GM18861 (cell line): ENCODE data around the gene SCN1B.
"Not testable (repeated sequence)": the region's sequence is repeated elsewhere in the genome, so short reads cannot be mapped to it uniquely, and the experiment has no call there.

Source experiments
- ATAC-seq: cut with Tn5 transposase; IDR thresholded peaks from one replicate; pipeline ENCODE4 v1.9.1; 2021; ENCODE audit not compliant: unreplicated experiment

Gene SCN1B

DNA sequence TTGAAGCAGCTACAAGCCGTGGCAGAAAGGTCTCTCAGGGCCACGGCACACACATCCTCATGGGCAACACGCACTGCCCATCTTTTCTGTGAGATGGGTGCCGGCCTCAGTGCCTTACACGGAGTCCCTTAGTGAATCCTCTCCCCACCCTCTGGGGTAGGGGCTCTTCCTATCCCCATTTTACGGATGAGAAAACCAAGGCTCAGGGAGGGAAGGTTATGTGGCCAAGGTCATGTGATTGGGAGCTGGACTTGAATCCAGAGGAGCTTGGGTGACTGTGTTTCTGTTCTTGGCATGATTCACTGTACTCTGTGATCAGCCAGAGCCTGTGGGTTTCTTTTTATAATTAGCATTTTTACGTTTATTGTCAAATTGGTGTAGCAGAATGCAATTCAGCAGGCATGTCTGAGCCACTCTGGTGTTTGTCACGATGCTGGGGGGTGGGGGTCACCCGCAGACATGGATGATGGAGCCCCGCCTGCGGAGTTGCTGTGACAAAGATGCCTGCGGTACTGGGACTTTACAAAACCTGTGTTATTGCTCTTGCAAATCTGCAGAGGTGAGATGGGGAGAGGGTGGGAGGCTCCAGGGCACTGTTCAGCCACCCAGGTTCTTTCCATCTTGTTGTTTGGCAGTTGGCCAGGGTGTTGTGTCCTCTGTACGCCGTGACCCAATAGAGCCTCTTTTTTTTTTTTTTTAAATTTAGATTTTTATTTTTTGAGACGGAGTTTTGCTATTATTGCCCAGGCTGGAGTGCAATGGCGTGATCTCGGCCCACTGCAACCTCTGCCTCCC is 4.5 kb downstream of the SCN1B start:
- ATAC-seq, result no peak

DNA sequence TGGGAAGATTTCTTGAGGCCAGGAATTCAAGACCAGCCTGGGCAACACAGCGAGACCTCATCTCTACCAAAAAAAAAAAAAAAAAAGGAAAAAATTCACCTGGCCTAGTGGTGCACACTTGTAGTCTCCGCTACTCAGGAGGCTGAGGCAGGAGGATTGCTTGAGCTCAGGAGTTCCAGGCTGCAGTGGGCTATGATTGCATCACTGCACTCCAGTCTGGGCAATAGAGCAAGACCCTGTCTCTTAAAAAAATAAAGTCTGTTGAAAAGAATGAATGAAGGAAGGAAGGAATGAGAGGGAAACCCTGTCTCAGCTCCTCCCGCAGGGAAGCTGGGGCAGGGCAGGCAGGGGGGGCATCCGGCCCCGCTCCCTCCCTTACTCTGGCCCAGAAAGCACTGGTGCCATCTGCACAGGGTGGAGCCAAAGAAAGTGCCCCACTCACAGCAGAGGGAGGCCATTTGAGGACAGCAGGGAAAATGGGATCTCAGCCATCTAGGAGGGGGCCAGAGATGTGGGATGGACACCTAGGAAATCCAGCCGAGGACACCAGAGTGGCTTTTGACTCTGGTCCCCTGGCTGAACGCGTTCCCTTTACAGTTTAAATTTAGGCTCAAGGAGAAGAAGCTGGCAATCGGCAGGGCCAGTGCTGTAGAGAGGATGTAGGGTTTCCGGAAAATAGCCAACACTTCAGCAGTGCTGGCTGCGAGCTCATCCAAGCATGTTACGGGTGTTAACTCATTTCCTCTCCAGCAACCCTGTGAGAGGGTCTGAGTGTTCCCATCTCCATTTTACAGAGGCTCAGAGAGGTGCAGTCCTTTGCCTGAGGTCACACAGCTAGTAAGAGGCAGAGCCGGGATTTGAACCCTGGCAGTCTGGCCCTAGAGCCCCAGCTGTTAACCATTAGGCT is 7.7 kb downstream of the SCN1B start:
- ATAC-seq, result no peak

DNA sequence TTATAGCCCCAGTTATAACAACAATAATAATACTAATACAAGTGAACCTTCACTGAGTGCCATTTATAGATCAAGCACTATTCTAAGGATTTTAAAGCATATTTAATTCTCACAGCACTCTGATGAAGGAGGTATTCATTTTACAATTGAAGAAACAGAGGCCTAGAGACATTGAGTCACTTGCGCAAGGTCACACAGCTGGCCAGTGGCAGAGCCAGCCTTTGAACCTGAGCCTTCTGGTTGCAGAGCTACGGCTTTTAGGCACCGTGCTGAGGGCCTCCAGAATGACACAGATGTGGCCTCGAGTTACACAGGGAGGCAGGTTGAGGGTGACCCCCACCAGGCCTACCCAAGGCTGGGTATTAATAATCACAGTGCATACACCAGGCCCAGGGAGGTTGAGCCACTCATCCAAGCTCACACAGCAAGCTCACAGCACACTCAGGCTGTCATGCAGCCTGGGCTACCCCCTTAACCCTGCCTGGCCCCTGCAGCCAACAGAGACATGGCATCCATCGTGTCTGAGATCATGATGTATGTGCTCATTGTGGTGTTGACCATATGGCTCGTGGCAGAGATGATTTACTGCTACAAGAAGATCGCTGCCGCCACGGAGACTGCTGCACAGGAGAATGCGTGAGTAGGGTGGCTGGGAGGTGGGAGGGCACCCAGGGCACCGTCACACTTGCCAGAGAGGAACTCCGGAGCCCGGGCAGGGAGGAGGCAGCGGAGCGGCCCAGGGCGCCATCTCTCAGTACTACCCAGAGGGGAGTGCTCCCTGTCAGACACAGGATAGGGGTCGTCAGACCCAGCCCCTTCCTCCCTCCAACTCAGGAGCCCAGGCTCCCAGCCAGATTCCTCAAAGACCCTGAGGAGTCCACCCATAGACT is 8.6 kb downstream of the SCN1B start:
- no peak for ATAC-seq

DNA sequence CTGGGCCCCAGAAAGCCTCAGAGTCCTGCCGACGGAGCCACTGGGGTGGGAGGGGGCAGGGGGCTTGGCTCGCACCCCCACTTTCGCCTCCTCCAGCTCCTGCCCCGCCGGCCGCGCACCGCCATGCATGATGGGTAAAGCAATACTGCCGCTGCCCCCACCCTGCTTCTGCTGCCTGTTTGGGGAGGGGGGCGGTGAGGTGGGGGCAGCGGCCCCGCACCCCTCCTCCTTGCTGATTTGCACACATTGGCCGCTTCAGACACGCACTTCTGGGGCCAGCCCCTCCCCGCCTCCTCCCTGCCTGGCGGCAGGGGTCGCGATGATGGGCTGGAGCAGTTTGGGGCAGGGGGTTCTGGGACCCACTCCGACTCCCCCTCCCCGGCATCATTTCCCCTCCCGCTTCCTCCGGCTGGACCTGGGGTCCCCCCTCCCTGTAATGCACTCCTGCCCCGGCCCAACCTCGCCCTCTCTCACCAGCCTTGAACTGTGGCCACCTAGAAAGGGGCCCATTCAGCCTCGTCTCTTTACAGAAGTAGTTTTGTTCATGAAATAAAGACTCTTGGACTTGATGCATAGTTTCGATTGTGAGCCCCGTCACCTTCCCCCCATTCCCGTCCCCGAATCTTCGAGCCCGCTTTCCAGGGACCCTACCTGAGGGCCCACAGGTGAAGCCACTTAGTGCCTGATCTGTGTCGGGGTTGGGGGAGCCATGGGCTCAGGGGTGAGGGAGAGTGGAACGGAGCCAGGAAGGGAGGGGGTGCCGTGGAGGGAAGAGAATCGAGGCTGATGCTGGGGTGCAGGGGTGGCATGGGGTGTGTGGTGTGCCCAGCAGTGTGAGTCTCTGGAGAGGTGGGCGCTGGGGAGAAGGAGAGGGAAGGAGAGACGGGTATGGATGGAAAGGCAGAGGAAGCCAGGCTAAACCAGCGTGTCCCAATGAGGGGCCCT is 9.9 kb downstream of the SCN1B start:
- no peak for ATAC-seq

DNA sequence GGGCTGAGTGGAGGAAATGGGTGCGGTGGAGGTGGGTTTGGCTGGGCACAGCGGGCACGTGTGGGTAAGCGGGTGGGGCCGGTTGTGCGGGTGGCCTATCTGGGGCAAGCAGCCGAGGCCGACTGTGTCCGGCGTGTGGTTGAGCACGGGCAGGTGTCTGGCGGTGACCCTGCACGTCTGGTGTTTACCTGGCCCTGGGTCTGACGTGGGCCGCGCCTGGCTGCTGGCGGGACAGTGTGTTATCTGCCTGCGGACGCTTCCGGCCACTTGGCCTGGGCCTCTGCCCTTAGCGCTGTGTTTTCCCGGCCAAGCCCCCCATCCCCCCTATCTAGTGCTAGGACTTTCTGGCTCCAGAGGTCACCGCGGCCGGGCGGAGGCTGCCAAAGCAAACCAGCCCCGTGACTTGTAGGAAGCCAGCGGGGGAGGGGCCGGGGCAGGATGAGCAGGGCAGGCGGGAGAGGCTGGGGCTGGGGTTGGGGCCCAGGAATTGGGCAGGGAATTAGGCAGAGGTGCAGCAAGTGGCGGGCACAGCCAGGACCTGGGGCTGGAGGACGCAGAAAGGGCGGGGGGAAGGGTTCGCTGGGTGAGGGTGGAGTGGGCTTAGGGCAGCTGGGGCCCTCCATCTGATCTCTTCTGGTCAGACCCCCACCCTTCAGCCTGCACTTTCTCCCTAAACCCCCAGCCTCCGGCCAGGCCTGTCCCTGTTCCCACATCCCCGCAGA is 10.7 kb downstream of the SCN1B start:
- no peak for ATAC-seq

DNA sequence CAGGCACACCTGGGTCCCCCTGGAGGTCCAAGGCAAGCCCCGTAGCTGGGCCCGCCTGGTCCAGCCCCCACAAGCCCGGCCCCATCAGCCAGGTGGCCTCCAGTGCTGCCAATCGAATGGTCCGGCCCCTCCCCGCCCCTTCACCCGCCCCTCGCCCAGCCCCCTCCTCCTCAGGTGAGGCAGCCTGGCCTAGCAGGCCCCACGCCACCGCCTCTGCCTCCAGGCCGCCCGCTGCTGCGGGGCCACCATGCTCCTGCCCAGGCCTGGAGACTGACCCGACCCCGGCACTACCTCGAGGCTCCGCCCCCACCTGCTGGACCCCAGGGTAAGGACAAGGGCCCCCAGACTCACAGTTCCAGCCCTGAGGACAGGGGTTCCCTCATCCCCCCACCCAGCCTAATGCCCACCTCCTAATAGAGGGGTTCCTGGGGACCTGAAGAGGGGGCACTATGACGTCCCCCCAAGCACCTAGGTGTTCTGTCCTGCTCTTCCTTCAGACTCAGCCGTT is 11.3 kb downstream of the SCN1B start, which contains the start of gene HPN:
HPN (plus strand) TSS at position 174 of the 508 bp plus-strand sequence. CDS start 786 bp downstream, outside the sequence.
- no peak for ATAC-seq

DNA sequence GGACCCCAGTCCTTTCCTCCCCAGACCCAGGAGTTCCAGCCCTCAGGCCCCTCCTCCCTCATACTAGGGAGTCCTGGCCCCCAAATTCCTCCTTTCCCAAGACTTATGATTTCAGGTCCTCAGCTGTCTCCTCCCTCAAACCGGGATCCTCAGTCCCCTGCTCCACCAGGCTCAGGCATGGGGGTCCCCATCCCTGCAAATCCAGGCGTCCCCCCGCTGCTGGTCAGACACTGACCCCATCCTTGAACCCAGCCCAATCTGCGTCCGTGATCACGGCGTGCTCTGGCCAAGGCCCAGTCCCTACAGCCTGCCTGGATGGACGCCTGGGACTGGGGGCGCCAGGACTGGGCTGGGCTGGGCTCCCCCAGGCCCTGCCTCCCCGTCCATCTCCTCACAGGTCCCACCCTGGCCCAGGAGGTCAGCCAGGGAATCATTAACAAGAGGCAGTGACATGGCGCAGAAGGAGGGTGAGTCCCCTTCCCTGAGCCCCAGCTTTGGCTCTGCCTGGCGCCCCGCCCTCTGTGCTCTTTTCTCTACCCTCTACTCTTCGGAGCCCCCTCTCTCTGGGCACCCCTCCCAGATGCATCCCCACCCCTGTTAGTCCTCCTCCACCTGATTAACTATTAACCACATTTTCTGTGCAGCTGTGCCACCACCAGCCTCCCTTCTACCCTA is 11.9 kb downstream of the SCN1B start:
- no peak for ATAC-seq

DNA sequence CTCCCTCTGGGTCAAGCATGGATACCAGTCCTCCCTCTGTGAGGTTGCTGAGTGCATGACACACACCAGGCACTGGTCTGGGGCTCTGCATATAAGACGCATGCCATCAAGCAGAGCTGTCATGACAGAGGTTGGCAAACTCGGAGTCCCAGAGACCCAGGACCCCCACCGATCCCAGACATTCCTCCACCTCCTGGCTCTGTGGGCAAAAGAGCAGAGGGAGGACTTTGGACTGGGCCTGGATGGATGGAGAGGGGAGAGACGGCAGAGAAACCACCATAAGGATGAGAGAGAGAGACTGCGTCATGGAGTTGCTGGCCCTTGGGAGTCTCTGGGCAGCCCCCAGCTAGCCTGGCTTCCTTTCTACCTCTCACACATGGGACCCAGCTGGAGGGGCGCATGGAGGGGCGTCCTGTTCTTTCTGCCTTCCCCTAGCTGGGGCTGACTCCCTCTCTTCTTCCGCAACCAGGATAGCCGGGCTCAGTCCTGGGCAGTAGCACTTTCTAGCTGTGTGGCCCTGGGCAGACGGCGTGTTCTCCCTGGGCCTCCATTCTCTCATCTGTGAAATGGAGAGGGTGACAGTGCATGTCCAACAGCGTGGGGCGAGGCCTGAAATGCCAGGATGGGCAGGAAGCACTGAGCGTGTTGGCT is 12.8 kb downstream of the SCN1B start:
- no peak for ATAC-seq

DNA sequence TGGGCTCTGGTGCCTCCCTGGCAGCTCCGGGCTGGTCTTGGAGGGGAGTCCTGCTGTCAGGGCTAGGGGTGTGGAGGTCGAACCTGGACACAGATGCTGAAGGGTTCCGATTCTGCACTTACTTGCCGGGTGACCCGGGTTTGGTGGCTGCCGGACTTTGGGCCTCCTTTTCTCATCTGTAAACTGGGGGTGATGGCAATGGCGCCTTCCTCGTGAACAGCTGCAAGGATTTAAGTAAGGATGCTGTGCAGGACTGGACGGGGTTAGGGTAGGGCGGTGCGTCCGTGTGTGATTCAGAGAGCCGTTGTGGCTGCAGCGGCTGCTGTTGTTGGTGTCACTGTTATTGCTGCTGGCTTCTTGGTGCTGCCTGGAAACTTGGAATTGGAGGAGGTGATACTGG is 13.6 kb downstream of the SCN1B start:
- ATAC-seq, result no peak

DNA sequence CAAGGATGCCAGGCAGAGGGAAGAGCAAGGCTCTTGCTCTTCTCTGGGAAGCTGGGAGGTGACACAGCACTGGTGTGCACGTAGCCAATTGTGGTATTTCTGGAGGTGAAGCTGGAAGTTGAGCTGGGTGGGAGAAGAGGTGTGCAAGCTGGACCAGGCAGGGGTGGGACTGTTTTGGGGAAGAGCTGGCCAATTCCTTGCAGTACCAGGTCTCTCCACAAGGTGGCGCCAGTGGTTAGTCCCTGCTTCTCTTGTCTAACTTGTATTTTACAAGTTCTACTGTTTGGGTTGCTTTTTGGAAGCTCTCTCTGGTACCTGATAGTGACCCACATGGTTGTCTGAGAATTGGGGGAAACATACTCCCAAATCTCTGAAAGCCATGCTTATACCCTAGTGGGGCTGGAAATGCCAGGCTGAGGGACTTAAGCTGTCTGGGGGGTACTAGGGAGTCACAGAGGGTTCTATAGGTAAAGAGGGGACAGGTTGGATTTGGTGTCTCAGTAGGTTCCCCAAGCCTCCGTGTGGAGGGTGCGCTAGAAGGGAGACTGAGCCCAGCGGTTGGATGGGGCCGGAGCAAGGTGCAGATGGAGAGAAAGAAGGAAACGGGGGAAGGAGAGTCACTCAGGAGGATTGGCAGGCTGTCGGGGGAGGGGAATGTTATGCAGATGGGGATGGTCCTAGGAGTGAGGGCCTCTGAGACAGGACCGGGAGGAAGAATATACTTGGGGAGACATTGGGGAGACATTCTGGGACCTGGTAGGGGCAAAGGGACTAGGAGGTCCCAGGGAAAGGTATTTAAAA is 14.2 kb downstream of the SCN1B start:
- ATAC-seq, result no peak

DNA sequence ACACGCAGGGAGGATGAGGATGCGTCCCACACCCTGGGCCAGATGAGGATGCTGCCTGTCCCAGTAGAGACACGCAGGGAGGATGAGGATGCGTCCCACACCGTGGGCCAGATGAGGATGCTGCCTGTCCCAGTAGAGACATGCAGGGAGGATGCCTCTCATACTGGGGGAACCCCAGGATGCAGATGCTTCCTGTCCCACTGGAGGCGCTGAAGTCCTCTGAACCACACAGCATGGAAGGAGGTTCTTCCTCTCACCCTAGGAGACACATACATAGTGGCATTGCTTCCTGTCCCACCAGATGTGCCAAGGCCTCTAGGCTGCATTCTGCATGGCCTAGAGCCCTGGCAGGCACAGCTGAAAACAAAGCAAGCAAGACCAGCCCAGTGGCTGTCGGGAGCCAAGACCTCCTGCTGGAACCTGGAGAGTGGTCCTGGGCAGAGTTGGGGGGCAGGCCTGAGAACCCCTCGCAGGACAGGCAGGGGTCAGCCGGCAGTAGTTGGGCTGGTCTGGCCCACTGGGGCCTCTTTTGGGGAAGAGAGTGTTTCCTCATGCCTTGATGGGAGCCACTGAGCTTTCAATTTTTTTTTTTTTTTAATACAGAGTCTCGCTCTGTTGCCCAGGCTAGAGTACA is 15.5 kb downstream of the SCN1B start:
- ATAC-seq, result peak; percentile 76

DNA sequence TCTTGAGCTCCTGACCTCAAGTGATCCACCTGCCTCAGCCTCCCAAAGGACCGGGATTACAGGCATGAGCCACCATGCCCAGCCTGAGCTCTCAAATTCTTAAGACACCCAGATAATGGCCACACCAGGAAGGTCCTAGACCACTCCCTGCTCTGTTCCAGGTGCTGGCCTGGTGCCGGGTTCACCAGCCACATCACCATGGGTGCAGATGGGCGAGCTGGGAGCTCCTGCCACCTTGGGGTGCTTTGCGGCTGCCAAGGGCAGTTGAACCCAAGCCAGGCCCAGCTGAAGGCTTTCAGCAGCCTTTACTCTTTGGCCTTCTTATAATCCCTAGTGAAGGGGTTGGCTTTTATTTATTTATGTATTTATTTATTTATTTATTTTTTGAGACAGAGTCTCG is 16.2 kb downstream of the SCN1B start:
- ATAC-seq, result no peak

DNA sequence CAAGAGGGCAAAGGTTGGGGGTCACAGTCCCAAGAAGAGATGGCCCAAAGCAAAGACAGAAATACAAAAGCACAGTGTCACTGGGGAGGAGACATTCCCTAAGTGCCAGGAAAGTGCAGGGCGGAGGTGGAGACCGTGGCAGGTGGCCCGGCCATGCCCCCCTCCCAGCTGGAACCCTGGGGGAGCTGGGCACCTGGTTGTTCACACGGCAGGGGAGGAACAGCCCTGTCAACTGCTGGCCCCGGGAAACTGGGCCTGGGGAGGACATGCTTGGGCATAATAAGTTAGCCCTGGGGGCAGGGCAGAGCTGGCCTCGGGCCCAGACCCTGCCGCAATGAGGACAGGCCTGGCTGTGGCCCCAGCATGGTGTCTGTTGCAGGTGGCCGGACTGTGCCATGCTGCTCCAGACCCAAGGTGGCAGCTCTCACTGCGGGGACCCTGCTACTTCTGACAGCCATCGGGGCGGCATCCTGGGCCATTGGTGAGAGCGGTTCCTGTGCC is 18.7 kb downstream of the SCN1B start:
- no peak for ATAC-seq

DNA sequence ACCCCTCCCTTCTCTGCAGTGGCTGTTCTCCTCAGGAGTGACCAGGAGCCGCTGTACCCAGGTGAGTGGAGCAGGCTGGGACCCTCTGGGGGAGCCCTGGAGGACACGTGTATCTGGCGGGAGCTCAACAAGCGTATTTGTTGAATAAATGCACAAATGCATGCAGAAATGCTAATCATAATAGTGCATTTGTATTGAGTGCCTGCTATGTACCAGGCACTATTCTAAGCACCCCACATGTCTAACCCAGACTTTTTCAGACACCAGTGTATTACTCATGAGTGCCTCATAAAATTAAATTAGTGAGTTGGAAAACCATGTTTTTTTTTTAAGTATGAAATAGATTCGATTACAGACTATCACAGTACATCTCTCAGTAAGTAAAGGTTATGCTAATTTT is 19.2 kb downstream of the SCN1B start:
- no peak for ATAC-seq

DNA sequence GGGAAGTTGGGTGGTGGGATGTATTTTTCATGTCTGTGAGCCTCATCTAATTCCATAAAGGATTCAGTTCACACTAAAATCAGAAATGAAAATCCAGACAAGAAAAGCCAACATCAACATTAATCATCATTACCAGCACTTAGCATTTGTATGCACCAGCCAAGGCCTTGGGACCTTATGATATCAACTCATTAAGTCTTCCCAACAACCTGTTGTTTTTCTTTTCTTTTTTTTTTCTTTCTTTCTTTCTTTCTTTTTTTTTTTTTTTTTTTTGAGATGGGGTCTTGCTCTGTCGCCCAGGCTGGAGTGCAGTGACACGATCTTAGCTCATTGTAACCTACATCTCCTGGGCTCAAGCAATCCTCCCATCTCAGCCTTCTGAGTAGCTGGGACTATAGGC is 20.4 kb downstream of the SCN1B start:
- not testable (repeated sequence) for ATAC-seq

DNA sequence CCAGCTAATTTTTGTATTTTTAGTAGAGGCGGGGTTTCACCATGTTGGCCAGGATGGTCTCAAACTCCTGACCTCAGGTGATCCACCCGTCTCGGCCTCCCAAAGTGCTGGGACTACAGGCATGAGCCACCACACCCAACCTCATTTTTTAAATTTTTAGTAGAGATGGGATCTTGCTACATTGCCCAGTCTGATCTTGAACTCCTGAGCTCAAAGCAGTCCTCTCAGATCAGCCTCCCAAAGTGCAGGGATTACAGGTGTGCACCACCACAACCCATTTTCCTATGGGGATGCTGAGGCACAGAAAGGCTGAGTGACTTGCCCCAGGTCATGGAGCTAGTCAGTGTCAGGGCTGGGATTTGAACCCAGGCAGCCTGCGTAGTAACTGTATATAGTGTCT is 21.0 kb downstream of the SCN1B start:
- ATAC-seq, result not testable (repeated sequence)

DNA sequence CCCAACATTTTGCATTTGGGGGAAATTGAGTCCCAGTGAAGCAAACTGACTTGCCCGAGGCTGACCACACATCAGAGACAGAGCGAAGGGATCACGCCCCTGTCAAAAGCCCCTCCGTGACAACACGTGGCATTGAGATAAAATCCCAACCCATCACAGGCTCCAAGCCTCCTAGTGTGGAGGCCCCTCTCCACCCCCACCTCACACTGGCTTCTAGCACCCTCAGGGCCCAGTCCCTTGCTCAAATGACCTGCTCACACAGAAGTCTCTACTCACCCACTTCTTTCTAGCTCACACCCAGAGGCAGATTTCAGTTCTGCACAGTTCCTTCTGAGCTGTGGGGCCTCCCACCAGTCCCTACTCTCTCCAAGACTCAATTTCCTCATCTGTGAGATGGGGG is 21.5 kb downstream of the SCN1B start:
- ATAC-seq, result no peak
